K562 (cell line): ENCODE measurements around the gene BCL2L12. TPM values are rescaled to one million over a fixed set of nuclear protein-coding genes. Genes with fewer than 3 reads are reported as not detected.

ENCODE experiments used
- ATAC-seq: fragments of 200-7000 bp; cut with Tn5 transposase; 3 replicates; pipeline ENCODE4 v1.9.1; 2020; ENCODE audit warnings: moderate library complexity
- BruUV-seq: library from RNA; stranded (reverse); fragments of 400-500 nt; replicated peaks from 2 replicates; lab custom pipeline; 2021; lab: Mats Ljungman, UMichigan
- CTCF ChIA-PET: fragments of 300-600 bp; formaldehyde crosslinking; extraction: SDS; loops from one replicate; lab custom pipeline; 2021; ENCODE audit warnings: low intra/inter-chr PET ratio; lab: Yijun Ruan, JAX
- POLR2A ChIA-PET: fragments of 300-600, 350-650 bp; sonication (Branson Sonifier 250); formaldehyde crosslinking; extraction: SDS; loops from one replicate; lab custom pipeline; 2021; ENCODE audit warnings: antibody characterized with exemption, inconsistent platforms; lab: Yijun Ruan, JAX
- DNase-seq, 4 experiments: peaks; one replicate each; pipeline versions ENCODE4 v3.0.0 to v3.0.0-alpha.2; 2011 to 2018; ENCODE audit warnings: low spot score in 3 of 4, mixed read lengths in 3 of 4; ENCODE audit errors: extremely low read depth in 1 of 4
- FAIRE-seq: peaks from 2 replicates; lab custom pipeline; 2011; peaks lifted over from hg19 to GRCh38; lab: Jason Lieb, UNC
- H2AFZ ChIP-seq: 2 replicates; pipeline ENCODE4 v1.6.0; 2011; ENCODE audit warnings: low read depth, low read length, control low read depth, inconsistent platforms
- H3K27ac ChIP-seq: fragments of 200-600 bp; 3 replicates; pipeline ENCODE4 v1.8.0; 2011; ENCODE audit warnings: low read depth, mild to moderate bottlenecking, control low read depth, inconsistent platforms, low read length, moderate library complexity, mixed read lengths; ENCODE audit errors: extremely low read depth
- H3K27me3 ChIP-seq, 2 experiments: fragments of 300-600 bp in 1 of 2; 2 replicates in 1 of 2; 3 replicates in 1 of 2; pipeline versions ENCODE4 v1.6.0 to v1.8.0; 2011; ENCODE audit warnings: inconsistent platforms in 2 of 2, low read length in 2 of 2, mild to moderate bottlenecking in 1 of 2, mixed read lengths in 1 of 2, moderate library complexity in 1 of 2; ENCODE audit not compliant: control insufficient read depth in 2 of 2, insufficient read depth in 2 of 2
- H3K36me3 ChIP-seq: fragments of 300-600 bp; 3 replicates; pipeline ENCODE4 v1.8.0; 2011; ENCODE audit warnings: mild to moderate bottlenecking, low read length, inconsistent platforms; ENCODE audit not compliant: control insufficient read depth, insufficient read depth
- H3K4me1 ChIP-seq, 2 experiments: fragments of 200-600 bp in 1 of 2; replicated peaks in 1 of 2; 2 replicates in 1 of 2; 3 replicates in 1 of 2; pipeline versions ENCODE4 v1.5.1 to v1.8.0; 2011; ENCODE audit warnings: inconsistent platforms in 2 of 2, low read length in 2 of 2, mild to moderate bottlenecking in 1 of 2, mixed read lengths in 1 of 2, moderate library complexity in 1 of 2; ENCODE audit not compliant: control insufficient read depth in 2 of 2, insufficient read depth in 2 of 2
- H3K4me2 ChIP-seq: 2 replicates; pipeline ENCODE4 v1.6.1; 2011; ENCODE audit warnings: low read length, control low read depth, inconsistent platforms, mixed read lengths; ENCODE audit not compliant: insufficient read depth
- H3K4me3 ChIP-seq: fragments of 200-600 bp; sonication (generic), shearing (Covaris generic); 2 replicates; pipeline ENCODE4 v1.5.1; 2016; ENCODE audit warnings: control low read depth, inconsistent platforms
- H3K79me2 ChIP-seq: fragments of 200-600 bp; 3 replicates; pipeline ENCODE4 v1.8.0; 2011; ENCODE audit warnings: low read length, inconsistent platforms; ENCODE audit not compliant: control insufficient read depth, insufficient read depth
- H3K9ac ChIP-seq, 2 experiments: 2 replicates each; pipeline versions ENCODE4 v1.6.0 to v1.6.1; 2011; ENCODE audit warnings: low read depth in 2 of 2, low read length in 2 of 2, control low read depth in 1 of 2, inconsistent platforms in 1 of 2, mild to moderate bottlenecking in 1 of 2, mixed read lengths in 1 of 2; ENCODE audit not compliant: insufficient read depth in 1 of 2
- H3K9me1 ChIP-seq: one replicate; pipeline ENCODE4 v1.6.0; 2011; ENCODE audit warnings: inconsistent platforms, mild to moderate bottlenecking, low read length, moderate library complexity; ENCODE audit not compliant: control insufficient read depth, insufficient read depth
- H3K9me3 ChIP-seq: replicated peaks from 2 replicates; pipeline ENCODE4 v1.5.1; 2011; ENCODE audit warnings: low read depth, low read length, inconsistent platforms; ENCODE audit not compliant: control insufficient read depth, insufficient read depth
- H4K20me1 ChIP-seq: replicated peaks from 2 replicates; pipeline ENCODE4 v1.6.1; 2011; ENCODE audit warnings: low read length, inconsistent platforms, mixed read lengths; ENCODE audit not compliant: control insufficient read depth, insufficient read depth
- BMI1 ChIP-seq: fragments of 150-350 bp; IDR thresholded peaks from 2 replicates; pipeline ENCODE4 v1.6.1; 2014; ENCODE audit warnings: low read length
- BRCA1 ChIP-seq, 2 experiments: fragments of 450-650 bp in 1 of 2; sonication (generic) in 1 of 2; formaldehyde crosslinking in 1 of 2; IDR thresholded peaks; 2 replicates each; pipeline versions ENCODE4 v1.5.0 to v1.6.1; 2017 to 2020; ENCODE audit warnings: mild to moderate bottlenecking in 1 of 2, missing genetic modification reagents in 1 of 2
- EHMT2 ChIP-seq: fragments of 450-650 bp; IDR thresholded peaks from 2 replicates; pipeline ENCODE4 v1.6.1; 2018; ENCODE audit warnings: antibody characterized with exemption
- ESRRA ChIP-seq: fragments of 450-650 bp; IDR thresholded peaks from 2 replicates; pipeline ENCODE4 v1.6.1; 2014; ENCODE audit warnings: low read depth, mild to moderate bottlenecking, moderate library complexity, borderline replicate concordance
- NR1H2 ChIP-seq: sonication (generic); formaldehyde crosslinking; IDR thresholded peaks from 2 replicates; pipeline ENCODE4 v1.4.0; 2020; ENCODE audit warnings: mild to moderate bottlenecking, missing genetic modification reagents
- RFX1 ChIP-seq: fragments of 450-650 bp; IDR thresholded peaks from 2 replicates; pipeline ENCODE4 v1.6.1; 2016; ENCODE audit warnings: mild to moderate bottlenecking, moderate library complexity
- SUPT5H ChIP-seq: fragments of 450-650 bp; IDR thresholded peaks from 2 replicates; pipeline ENCODE4 v1.6.1; 2016
- TARDBP ChIP-seq: fragments of 450-650 bp; IDR thresholded peaks from 2 replicates; pipeline ENCODE4 v1.6.1; 2016
- TOE1 ChIP-seq, 2 experiments: fragments of 450-650 bp in 1 of 2; sonication (generic) in 1 of 2; formaldehyde crosslinking in 1 of 2; IDR thresholded peaks; 2 replicates each; pipeline versions ENCODE4 v1.7.1 to v1.8.0; 2016 to 2022; ENCODE audit warnings: borderline replicate concordance in 2 of 2, mild to moderate bottlenecking in 2 of 2, antibody characterized with exemption in 1 of 2, inconsistent platforms in 1 of 2, low read depth in 1 of 2, missing genetic modification reagents in 1 of 2, moderate library complexity in 1 of 2
- WGBS: fragments of 100-300 bp; shearing (Covaris generic); methylation state at CpG from one replicate; pipeline ENCODE4 v1.1.6; 2016; ENCODE audit warnings: low coverage, mixed read lengths; ENCODE audit not compliant: insufficient coverage; ENCODE audit errors: missing lambda C conversion rate; 5-methylcytosine and 5-hydroxymethylcytosine counted together
- in situ Hi-C: fragments of 300-500 bp; cut with MboI; formaldehyde crosslinking; loops from 4 replicates; pipeline ENCODE4 v1.15.0; 2018; ENCODE audit warnings: inconsistent platforms, mixed read lengths
- intact Hi-C: fragments of 100-400 bp; cut with micrococcal nuclease; formaldehyde crosslinking; loops from 2 replicates; pipeline ENCODE4 v1.14.2; 2022
- polyA plus RNA-seq, 8 experiments: library from polyadenylated mRNA; depleted of rRNA in 4 of 8; stranded (reverse) in 5 of 8; unstranded in 3 of 8; fragments of >200 nt; fragmentation: Nextera tagmentation in 2 of 8; fragmentation: Illumina TruSeq in 1 of 8; extraction: Ambion mirVana in 2 of 8; extraction: Trizol in 1 of 8; gene quantifications; 2 replicates each; pipeline versions ENCODE4 v1.2.1 to v1.2.3, GENCODE V29; 2011 to 2014; ENCODE audit warnings: inconsistent platforms in 1 of 8, missing spikeins in 1 of 8
- total RNA-seq, 7 experiments: library from RNA; depleted of rRNA in 6 of 7; stranded (reverse); fragments of >200 nt in 6 of 7; fragmentation: Illumina TruSeq in 2 of 7; extraction: Trizol in 2 of 7; gene quantifications; 2 replicates each; pipeline versions ENCODE4 v1.2.1 to v1.2.3, GENCODE V29; 2011 to 2021; ENCODE audit warnings: low replicate concordance in 1 of 7
- TF ChIP-seq, protein P1 (sequence below): fragments of 450-650 bp; IDR thresholded peaks from 2 replicates; pipeline ENCODE4 v1.6.1; 2016; ENCODE audit warnings: low read depth

The BCL2L12 gene
- total and polyA plus RNA-seq, 9 of the 15 experiments (the other 6 are each of a cell fraction or from before 2014, with no cell fraction given), result 7.4 to 263 (median 81.2) TPM

DNA sequence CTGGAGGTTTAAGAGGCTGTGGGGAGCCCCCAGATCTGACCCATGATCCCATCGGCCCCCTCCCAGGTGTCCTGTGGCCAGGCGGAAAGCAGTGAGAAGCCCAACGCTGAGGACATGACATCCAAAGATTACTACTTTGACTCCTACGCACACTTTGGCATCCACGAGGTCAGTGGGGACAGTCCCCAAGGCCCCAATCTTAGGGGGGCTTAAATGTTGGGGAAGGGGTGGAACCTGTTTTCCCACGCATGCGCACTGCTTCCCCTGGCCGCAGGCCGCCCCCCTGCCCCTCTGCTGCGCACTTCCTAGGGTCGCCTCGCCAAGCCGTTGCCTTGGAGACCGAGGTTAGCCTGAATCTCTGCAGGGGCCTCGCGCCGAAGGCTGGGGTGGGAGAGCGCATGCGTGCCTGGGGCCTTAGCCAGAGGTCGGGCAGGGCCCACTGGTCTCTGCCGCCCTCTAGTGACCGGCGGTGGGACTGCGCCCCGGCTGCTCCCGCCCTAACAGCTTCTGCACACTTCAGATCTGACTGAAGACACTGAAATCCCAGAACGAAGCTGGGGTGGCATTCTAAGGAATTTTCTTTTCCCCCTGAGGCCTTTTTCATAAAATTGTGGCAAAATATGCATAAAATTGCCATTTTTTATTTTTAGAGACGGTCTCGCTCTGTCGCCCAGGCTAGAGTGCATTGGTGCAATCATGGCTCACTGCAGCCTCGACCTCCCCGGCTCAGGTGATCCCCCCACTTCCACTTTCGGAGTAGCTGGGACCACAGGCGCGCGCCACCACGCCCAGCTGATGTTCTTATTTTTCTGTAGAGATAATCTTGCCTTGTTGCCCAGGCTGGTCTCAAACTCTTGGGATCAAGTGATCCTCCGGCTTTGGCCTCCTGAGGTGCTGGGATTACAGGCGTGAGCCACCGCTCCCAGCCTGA lies 15.0 kb downstream of the BCL2L12 start:
- in situ Hi-C loops (no loop called here), intact Hi-C loops (no loop called here)
- no peaks in the 10 kb centered on the region for H3K27me3 ChIP-seq
- H3K27ac ChIP-seq, result peak overlapping the region; percentile 39; the same call in 1 of the 3 replicates
- no TSS peak for BruUV-seq
- H4K20me1 ChIP-seq, result peaks cover 19% of the 10 kb centered on the region
- FAIRE-seq, result peak; percentile 92
- CTCF ChIA-PET, result interaction anchor here (0.5 to 1.5 kb wide), 4 partner anchors 37 to 238 kb away, joined by 3 to 5 read pairs (median 4); no protein-coding TSS in a partner anchor
- H3K36me3 ChIP-seq, result peaks cover 65% of the 10 kb centered on the region
- WGBS, result 29% methylated on average over 35 of the region's 40 CpGs
- H3K9ac ChIP-seq, result peak overlapping the region in 1 of 2 experiments; percentile 85; a peak in 2 of 4 replicates
- no peaks in the 10 kb centered on the region for H3K9me3 ChIP-seq
- H3K4me3 ChIP-seq, result 0 out of 2 replicates have a peak overlapping the region, but pooled peaks have one; percentile 4
- no peak overlapping the region for H2AFZ ChIP-seq
- POLR2A ChIA-PET, result interaction anchor here (0.9 to 1.0 kb wide), 2 partner anchors 16 to 50 kb away, joined by 4 read pairs; no protein-coding TSS in a partner anchor
- peak; percentile 14 for ATAC-seq
- peaks cover 23 to 61% of the 10 kb centered on the region in 2 experiments for H3K4me1 ChIP-seq
- peaks cover 3% of the 10 kb centered on the region for H3K9me1 ChIP-seq
- peak overlapping the region; percentile 16 for H3K4me2 ChIP-seq
- DNase-seq, result peak; percentile 86 to 95 (median 92)
- peaks cover 52% of the 10 kb centered on the region for H3K79me2 ChIP-seq
- TF ChIP-seq SUPT5H, result no peak
- no peak for TF ChIP-seq BMI1
- TF ChIP-seq TOE1 (IDR thresholded peaks at IDR 0.05; ENCODE audit: borderline replicate concordance), result no peak; the same call in 1 of the 2 replicates
- TF ChIP-seq TOE1 (CRISPR knock-in tag; IDR thresholded peaks at IDR 0.05; ENCODE audit: borderline replicate concordance, low read depth), result no peak
- TF ChIP-seq NR1H2 (CRISPR knock-in tag), result 0 out of 2 replicates have a peak, but pooled peaks have one; percentile 52
- TF ChIP-seq EHMT2, result no peak
- peak; percentile 37; the same call in 1 of the 2 replicates for TF ChIP-seq ESRRA
- TF ChIP-seq BRCA1 (IDR thresholded peaks at IDR 0.05), result no peak
- TF ChIP-seq BRCA1 (CRISPR knock-in tag; IDR thresholded peaks at IDR 0.05), result 0 out of 2 replicates have a peak, but pooled peaks have one; percentile 18
- TF ChIP-seq, protein P1, sequence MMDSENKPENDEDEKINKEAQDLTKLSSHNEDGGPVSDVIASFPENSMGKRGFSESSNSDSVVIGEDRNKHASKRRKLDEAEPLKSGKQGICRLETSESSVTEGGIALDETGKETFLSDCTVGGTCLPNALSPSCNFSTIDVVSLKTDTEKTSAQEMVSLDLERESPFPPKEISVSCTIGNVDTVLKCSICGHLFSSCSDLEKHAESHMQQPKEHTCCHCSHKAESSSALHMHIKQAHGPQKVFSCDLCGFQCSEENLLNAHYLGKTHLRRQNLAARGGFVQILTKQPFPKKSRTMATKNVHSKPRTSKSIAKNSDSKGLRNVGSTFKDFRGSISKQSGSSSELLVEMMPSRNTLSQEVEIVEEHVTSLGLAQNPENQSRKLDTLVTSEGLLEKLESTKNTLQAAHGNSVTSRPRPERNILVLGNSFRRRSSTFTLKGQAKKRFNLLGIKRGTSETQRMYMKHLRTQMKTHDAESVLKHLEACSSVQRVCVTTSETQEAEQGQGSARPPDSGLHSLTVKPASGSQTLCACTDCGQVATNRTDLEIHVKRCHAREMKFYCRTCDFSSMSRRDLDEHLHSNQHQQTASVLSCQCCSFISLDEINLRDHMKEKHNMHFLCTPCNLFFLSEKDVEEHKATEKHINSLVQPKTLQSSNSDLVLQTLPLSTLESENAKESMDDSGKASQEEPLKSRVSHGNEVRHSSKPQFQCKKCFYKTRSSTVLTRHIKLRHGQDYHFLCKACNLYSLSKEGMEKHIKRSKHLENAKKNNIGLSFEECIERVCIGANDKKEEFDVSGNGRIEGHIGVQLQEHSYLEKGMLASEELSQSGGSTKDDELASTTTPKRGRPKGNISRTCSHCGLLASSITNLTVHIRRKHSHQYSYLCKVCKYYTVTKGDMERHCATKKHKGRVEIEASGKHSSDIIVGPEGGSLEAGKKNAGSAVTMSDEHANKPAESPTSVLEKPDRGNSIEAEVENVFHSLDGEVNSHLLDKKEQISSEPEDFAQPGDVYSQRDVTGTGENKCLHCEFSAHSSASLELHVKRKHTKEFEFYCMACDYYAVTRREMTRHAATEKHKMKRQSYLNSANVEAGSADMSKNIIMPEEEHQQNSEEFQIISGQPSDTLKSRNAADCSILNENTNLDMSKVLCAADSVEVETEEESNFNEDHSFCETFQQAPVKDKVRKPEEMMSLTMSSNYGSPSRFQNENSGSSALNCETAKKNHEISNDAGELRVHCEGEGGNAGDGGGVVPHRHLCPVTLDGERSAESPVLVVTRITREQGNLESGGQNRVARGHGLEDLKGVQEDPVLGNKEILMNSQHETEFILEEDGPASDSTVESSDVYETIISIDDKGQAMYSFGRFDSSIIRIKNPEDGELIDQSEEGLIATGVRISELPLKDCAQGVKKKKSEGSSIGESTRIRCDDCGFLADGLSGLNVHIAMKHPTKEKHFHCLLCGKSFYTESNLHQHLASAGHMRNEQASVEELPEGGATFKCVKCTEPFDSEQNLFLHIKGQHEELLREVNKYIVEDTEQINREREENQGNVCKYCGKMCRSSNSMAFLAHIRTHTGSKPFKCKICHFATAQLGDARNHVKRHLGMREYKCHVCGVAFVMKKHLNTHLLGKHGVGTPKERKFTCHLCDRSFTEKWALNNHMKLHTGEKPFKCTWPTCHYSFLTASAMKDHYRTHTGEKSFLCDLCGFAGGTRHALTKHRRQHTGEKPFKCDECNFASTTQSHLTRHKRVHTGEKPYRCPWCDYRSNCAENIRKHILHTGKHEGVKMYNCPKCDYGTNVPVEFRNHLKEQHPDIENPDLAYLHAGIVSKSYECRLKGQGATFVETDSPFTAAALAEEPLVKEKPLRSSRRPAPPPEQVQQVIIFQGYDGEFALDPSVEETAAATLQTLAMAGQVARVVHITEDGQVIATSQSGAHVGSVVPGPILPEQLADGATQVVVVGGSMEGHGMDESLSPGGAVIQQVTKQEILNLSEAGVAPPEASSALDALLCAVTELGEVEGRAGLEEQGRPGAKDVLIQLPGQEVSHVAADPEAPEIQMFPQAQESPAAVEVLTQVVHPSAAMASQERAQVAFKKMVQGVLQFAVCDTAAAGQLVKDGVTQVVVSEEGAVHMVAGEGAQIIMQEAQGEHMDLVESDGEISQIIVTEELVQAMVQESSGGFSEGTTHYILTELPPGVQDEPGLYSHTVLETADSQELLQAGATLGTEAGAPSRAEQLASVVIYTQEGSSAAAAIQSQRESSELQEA, result no peak
- peak; percentile 90 for TF ChIP-seq RFX1
- no peak for TF ChIP-seq TARDBP
